G401.6 (cell line): ENCODE measurements around the gene IGF1.
"Not testable (repeated sequence)": the region's sequence is repeated elsewhere in the genome, so short reads cannot be mapped to it uniquely, and the experiment has no call there.

ENCODE experiments used
- FAIRE-seq: peaks from 2 replicates; lab custom pipeline; 2012; peaks lifted over from hg19 to GRCh38; lab: Jason Lieb, UNC

IGF1 gene

GRCh38 chr12:102461501-102461900, 18.9 kb downstream of the IGF1 start:
- FAIRE-seq = no peak

- FAIRE-seq = no peak
These were observed 21.0 kb downstream of the IGF1 start for GRCh38 chr12:102459314-102459713.

- no peak for FAIRE-seq
These were observed 25.3 kb downstream of the IGF1 start for GRCh38 chr12:102454808-102455760.

- no peak for FAIRE-seq
These were observed 26.0 kb downstream of the IGF1 start for GRCh38 chr12:102454330-102454729.

- no peak for FAIRE-seq
These were observed 27.8 kb downstream of the IGF1 start for GRCh38 chr12:102452605-102453004.

- not testable (repeated sequence) for FAIRE-seq
These were observed 31.3 kb downstream of the IGF1 start for GRCh38 chr12:102449018-102449417.

- not testable (repeated sequence) for FAIRE-seq
These were observed 32.9 kb downstream of the IGF1 start for GRCh38 chr12:102447426-102447825.

GRCh38 chr12:102444707-102445106, 35.7 kb downstream of the IGF1 start:
- no peak for FAIRE-seq

GRCh38 chr12:102444093-102444492, 36.3 kb downstream of the IGF1 start:
- FAIRE-seq = no peak

GRCh38 chr12:102441077-102441596, 39.2 kb downstream of the IGF1 start:
- FAIRE-seq = no peak

- FAIRE-seq = no peak
These were observed 40.6 kb downstream of the IGF1 start for GRCh38 chr12:102439426-102440405.

GRCh38 chr12:102438827-102439210, 41.5 kb downstream of the IGF1 start:
- no peak for FAIRE-seq

GRCh38 chr12:102438047-102438826, 42.1 kb downstream of the IGF1 start:
- no peak for FAIRE-seq

GRCh38 chr12:102437511-102437910, 42.9 kb downstream of the IGF1 start:
- FAIRE-seq = no peak

- no peak for FAIRE-seq
These were observed 43.5 kb downstream of the IGF1 start for GRCh38 chr12:102436867-102437266.

GRCh38 chr12:102435827-102436436, 44.4 kb downstream of the IGF1 start:
- no peak for FAIRE-seq

GRCh38 chr12:102433304-102433703, 47.1 kb downstream of the IGF1 start:
- FAIRE-seq = no peak

- FAIRE-seq = no peak
These were observed 49.7 kb downstream of the IGF1 start for GRCh38 chr12:102430661-102431060.

- FAIRE-seq = no peak
These were observed 50.9 kb downstream of the IGF1 start for GRCh38 chr12:102429211-102430154.

GRCh38 chr12:102427543-102427941, 52.8 kb downstream of the IGF1 start:
- no peak for FAIRE-seq
